ENCODE measurements around the gene KCNJ16. TPM values are rescaled to one million over a fixed set of nuclear protein-coding genes. Genes with fewer than 3 reads are reported as not detected.

The KCNJ16 gene
- total and polyA plus RNA-seq, 2 of the 13 experiments (the other 11 are each of a cell fraction or from before 2014, with no cell fraction given) = not detected

DNA sequence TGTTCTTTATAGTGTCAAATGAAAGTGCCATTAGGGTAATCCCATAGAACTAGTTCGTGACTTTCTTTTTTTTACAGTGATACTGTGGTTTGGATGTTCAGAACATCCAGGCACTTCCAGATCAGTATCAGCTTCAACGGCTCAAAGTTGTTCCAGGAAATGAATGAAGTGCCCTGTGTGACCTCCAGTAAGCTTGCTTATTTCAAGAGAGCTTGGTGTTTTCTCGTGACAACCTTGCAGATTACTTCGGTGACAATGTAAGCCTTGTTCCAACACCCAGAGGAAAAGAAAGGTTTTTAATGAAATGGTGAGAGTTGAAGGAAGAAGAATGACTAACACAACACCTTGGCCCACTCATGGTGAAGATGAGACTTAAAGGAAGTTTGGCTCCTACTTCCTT lies 16.0 kb upstream of the KCNJ16 start:
- in situ Hi-C loops (cut with HindIII; ENCODE audit: extremely low pct_ligation_motif_present, low pct_unique_long_range_greater_than_20kb) = no loop called here
- intact Hi-C loops (cut with micrococcal nuclease; ENCODE audit: unreplicated experiment) = no loop called here
- FAIRE-seq = no peak

More for the DNA sequence above, 16.0 kb upstream of the KCNJ16 start:
- ChIA-PET POLR2A (no interaction called here), CTCF (ENCODE audit: low intra/inter-chr PET ratio, low total read pairs) (no interaction called here)
- no TSS peak for BruUV-seq (replicated peaks)
- WGBS (ENCODE audit: low lambda C conversion rate) = 23% methylated on average over 4 of the region's 4 CpGs
- no peak overlapping the region for H2AFZ ChIP-seq (ENCODE audit: low read length)
- DNase-seq (ENCODE audit: low spot score) = no peak
- no peak overlapping the region for H3K27ac ChIP-seq (ENCODE audit: extremely low read length, insufficient read depth, low read length)
- no peak overlapping the region for H3K9ac ChIP-seq (ENCODE audit: insufficient read depth, low read depth, low read length)
- H3K4me1 ChIP-seq (ENCODE audit: insufficient read depth, low read length) = no peaks in the 10 kb centered on the region
- no peak overlapping the region for H3K4me3 ChIP-seq (replicated peaks in 1 of 3; ENCODE audit: insufficient read depth in 1 of 3, low read depth in 2 of 3, low read length in 3 of 3)
- H3K36me3 ChIP-seq (replicated peaks in 1 of 2; ENCODE audit: control insufficient read depth in 1 of 2, insufficient read depth in 2 of 2, low read length in 2 of 2) = no peaks in the 10 kb centered on the region
- peaks cover 56% of the 10 kb centered on the region for H3K9me3 ChIP-seq (ENCODE audit: low read length)
- no peaks in the 10 kb centered on the region for H3K79me2 ChIP-seq (ENCODE audit: insufficient read depth, low read length)
- H4K20me1 ChIP-seq (ENCODE audit: insufficient read depth, low read length) = no peaks in the 10 kb centered on the region
- TF ChIP-seq, protein P1, sequence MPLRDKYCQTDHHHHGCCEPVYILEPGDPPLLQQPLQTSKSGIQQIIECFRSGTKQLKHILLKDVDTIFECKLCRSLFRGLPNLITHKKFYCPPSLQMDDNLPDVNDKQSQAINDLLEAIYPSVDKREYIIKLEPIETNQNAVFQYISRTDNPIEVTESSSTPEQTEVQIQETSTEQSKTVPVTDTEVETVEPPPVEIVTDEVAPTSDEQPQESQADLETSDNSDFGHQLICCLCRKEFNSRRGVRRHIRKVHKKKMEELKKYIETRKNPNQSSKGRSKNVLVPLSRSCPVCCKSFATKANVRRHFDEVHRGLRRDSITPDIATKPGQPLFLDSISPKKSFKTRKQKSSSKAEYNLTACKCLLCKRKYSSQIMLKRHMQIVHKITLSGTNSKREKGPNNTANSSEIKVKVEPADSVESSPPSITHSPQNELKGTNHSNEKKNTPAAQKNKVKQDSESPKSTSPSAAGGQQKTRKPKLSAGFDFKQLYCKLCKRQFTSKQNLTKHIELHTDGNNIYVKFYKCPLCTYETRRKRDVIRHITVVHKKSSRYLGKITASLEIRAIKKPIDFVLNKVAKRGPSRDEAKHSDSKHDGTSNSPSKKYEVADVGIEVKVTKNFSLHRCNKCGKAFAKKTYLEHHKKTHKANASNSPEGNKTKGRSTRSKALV (CRISPR knock-in tag; IDR thresholded peaks at IDR 0.05) = no peak
- TF ChIP-seq PAX8 (CRISPR knock-in tag; IDR thresholded peaks at IDR 0.05; ENCODE audit: borderline replicate concordance) (no peak), PHF21A (CRISPR knock-in tag; IDR thresholded peaks at IDR 0.05) (no peak), FOXC1 (CRISPR knock-in tag; IDR thresholded peaks at IDR 0.05; ENCODE audit: borderline replicate concordance) (no peak), RFX1 (IDR thresholded peaks at IDR 0.05) (no peak), NR2F6 (IDR thresholded peaks at IDR 0.05) (no peak), NR2F6 (CRISPR knock-in tag; IDR thresholded peaks at IDR 0.05) (no peak), BCL6 (CRISPR knock-in tag; IDR thresholded peaks at IDR 0.05) (no peak), MTA1 (CRISPR knock-in tag; IDR thresholded peaks at IDR 0.05; ENCODE audit: borderline replicate concordance) (no peak), AGO1 (IDR thresholded peaks at IDR 0.05; ENCODE audit: low read depth, low read length, poor library complexity, severe bottlenecking) (no peak)
- TF ChIP-seq, protein P2, sequence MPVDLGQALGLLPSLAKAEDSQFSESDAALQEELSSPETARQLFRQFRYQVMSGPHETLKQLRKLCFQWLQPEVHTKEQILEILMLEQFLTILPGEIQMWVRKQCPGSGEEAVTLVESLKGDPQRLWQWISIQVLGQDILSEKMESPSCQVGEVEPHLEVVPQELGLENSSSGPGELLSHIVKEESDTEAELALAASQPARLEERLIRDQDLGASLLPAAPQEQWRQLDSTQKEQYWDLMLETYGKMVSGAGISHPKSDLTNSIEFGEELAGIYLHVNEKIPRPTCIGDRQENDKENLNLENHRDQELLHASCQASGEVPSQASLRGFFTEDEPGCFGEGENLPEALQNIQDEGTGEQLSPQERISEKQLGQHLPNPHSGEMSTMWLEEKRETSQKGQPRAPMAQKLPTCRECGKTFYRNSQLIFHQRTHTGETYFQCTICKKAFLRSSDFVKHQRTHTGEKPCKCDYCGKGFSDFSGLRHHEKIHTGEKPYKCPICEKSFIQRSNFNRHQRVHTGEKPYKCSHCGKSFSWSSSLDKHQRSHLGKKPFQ (CRISPR knock-in tag; IDR thresholded peaks at IDR 0.05; ENCODE audit: insufficient replicate concordance) = no peak
- ATAC-seq = no peak
- no peak overlapping the region for H3K4me2 ChIP-seq (ENCODE audit: low read depth, low read length)
- no peaks in the 10 kb centered on the region for H3K27me3 ChIP-seq (ENCODE audit: control insufficient read depth in 1 of 2, insufficient read depth in 2 of 2, low read length in 2 of 2)

Measured in HepG2 (cell line).